Measurements from ENCODE around the gene EFHC2.

The EFHC2 gene

DNA sequence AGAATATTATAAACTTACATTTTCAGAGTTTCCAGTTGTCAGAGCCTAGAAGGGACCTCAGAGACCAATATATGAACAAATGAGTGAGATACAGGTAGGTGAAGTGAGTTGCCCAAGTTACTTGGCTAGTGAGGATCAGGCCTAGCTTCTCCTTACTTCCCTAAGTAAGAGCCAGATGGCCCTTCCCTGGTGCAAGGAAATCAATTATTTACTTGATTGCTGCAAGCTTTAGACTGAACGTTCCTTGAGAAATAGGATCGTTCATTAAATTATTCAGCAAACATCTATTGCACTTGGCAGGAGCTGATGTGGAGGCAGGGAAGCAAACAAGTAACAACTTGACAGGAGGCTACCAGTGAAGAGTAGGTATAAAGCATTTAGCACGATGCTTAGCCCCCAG, 117.8 kb downstream of the EFHC2 start:
- TF ChIP-seq ZFX (IDR thresholded peaks at IDR 0.05; ENCODE audit: borderline replicate concordance), result no peak
- TF ChIP-seq, protein P1, sequence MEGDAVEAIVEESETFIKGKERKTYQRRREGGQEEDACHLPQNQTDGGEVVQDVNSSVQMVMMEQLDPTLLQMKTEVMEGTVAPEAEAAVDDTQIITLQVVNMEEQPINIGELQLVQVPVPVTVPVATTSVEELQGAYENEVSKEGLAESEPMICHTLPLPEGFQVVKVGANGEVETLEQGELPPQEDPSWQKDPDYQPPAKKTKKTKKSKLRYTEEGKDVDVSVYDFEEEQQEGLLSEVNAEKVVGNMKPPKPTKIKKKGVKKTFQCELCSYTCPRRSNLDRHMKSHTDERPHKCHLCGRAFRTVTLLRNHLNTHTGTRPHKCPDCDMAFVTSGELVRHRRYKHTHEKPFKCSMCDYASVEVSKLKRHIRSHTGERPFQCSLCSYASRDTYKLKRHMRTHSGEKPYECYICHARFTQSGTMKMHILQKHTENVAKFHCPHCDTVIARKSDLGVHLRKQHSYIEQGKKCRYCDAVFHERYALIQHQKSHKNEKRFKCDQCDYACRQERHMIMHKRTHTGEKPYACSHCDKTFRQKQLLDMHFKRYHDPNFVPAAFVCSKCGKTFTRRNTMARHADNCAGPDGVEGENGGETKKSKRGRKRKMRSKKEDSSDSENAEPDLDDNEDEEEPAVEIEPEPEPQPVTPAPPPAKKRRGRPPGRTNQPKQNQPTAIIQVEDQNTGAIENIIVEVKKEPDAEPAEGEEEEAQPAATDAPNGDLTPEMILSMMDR (IDR thresholded peaks at IDR 0.05), result no peak
- H3K27ac ChIP-seq, result no peak overlapping the region

DNA sequence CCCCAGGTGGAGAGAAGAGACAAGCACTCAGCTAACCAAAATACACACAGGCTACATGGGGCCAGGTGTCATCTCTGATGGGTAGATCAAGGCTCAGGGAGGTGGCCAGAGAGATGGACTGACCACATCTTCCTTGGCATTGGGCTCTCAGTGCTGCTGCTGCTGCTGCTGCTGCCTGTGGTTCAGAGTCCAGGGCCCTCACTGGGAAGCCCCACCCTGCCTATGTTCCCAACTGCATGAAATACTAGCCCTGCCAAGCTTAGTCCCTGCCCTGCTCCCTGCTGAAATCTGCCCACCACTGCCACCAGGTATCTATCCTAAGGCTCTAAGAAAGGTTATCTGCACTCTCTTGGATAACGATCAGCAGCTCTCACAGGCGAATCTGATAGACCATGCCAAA, 118.7 kb downstream of the EFHC2 start:
- TF ChIP-seq, protein P1 (IDR thresholded peaks at IDR 0.05), result no peak
- TF ChIP-seq ZFX (IDR thresholded peaks at IDR 0.05; ENCODE audit: borderline replicate concordance), result no peak
- no peak overlapping the region for H3K27ac ChIP-seq

DNA sequence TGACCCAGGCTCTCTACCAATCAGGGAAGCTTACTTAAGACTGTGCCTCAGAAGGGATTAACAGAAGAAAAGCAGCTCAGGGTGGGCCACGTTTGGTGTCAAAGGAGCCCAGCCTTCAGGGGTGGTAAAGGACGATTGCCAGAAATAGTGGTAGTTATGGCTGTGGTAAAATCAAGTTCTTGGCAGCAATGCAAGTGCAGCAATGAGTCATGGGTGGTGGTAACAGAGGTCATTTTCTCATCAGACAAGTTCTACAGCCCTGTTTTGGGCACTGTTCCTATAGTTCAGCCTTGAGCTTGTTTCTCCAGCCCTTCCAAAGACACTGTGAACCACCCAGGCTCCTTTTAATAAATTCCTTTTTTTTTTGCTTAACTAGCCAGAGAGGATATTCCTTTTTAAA, 120.3 kb downstream of the EFHC2 start:
- no peak for TF ChIP-seq ZFX (IDR thresholded peaks at IDR 0.05; ENCODE audit: borderline replicate concordance)
- TF ChIP-seq, protein P1 (IDR thresholded peaks at IDR 0.05), result no peak
- no peak overlapping the region for H3K27ac ChIP-seq

DNA sequence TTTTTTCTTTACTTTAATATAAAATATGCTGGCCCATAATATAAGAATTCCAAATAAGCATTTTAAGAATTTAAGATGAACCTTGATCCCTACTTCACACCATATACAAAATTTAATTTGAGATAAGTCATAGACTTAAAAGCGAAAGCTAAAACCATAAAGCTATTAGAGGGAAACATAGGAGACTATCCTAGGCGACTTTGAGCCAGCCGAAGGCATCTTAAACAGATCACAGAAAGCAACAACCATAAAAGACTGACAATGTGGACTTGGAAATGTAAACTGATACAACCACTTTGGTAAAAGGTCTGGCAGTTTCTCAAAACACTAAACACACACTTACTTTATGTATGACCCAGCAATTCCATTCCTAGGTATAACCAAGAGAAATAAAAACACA, 125.0 kb downstream of the EFHC2 start:
- no peak overlapping the region for H3K27ac ChIP-seq
- TF ChIP-seq ZFX (IDR thresholded peaks at IDR 0.05; ENCODE audit: borderline replicate concordance), result no peak
- TF ChIP-seq, protein P1 (IDR thresholded peaks at IDR 0.05), result no peak

DNA sequence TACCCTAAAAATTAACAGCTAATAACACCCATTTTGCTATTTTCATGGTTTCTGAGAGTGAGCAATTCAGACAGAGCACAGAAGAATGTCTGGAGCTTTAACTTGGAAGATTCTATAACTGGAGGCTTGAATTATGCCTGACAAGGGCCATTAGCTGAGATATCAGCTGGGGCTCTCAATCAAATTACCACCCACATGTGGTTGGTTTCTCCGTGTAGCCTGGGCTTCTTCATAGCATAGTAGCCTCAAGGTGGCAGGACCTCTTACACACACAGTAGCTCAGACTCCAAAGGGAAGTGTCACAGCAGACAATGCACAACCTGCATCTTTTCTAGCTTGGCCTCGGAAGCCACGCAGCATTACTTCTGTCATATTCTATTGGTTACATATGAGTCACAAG, 127.3 kb downstream of the EFHC2 start:
- no peak overlapping the region for H3K27ac ChIP-seq
- no peak for TF ChIP-seq ZFX (IDR thresholded peaks at IDR 0.05; ENCODE audit: borderline replicate concordance)
- TF ChIP-seq, protein P1 (IDR thresholded peaks at IDR 0.05), result no peak

DNA sequence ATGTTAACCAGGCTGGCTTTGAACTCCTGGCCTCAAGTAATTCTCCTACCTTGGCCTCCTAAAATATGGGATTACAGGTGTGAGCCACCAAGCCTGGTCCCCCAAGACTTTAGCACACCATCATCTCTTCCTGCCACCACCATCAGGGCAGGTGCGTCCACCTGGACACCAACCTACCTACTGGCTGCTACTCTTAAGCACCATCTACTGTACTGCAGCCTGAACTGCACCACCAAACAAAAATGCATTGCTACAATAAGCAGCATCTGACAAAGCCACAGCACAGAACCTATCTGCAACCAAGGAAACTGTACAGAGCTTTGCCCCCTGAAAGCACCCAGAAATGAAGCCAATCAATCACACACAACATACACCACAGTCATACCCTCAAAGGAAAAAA, 139.7 kb downstream of the EFHC2 start:
- TF ChIP-seq ZFX (IDR thresholded peaks at IDR 0.05; ENCODE audit: borderline replicate concordance), result no peak
- TF ChIP-seq, protein P1 (IDR thresholded peaks at IDR 0.05), result peak; percentile 2; the same call in 1 of the 2 replicates
- H3K27ac ChIP-seq, result no peak overlapping the region

DNA sequence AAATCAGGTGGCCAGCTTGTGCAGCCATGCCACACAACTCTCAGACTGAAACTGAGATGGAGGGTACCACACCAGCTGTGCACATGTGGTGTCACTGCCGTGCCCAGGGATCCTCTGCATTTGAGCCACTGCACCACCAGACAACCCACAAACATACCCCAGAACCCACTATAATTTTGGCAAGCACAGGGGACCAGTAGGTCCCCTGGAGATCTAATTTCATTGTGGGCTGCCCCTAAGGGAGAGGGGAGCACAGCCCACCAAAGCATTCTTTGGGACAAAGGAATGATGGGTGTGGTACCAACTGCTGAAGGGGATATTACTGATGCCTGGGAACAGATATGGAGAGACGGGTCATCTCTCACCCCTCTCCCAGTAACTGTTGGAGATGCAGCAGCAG, 140.9 kb downstream of the EFHC2 start:
- no peak overlapping the region for H3K27ac ChIP-seq
- TF ChIP-seq, protein P1 (IDR thresholded peaks at IDR 0.05), result no peak
- no peak for TF ChIP-seq ZFX (IDR thresholded peaks at IDR 0.05; ENCODE audit: borderline replicate concordance)
